ENCODE data around the gene OR1G1. TPM values are rescaled to one million over a fixed set of nuclear protein-coding genes. Genes with fewer than 3 reads are reported as not detected.
"Not testable (repeated sequence)": the region's sequence is repeated elsewhere in the genome, so short reads cannot be mapped to it uniquely, and the experiment has no call there.

The OR1G1 gene
- not detected in 2 replicates for total RNA-seq

DNA sequence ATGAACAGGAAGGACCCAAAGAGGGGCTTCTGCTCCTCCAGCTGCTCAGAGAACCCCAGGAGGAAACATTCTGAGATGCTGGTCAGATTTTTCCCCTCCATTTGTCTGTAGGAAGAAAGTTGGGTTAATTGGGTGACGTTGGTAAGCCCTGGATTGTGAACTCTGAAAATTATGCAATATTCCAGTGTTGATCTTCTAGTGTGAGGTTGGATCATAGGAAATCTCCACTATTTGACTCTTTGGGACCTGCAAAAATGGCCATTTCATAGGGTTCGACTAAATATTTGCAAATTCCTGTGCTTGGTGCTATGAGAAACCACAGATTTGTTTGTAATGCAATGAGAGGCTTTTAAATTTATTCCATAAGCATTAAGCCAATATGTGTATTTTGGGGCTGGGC is at the start of gene OR1G1:
TSS of gene OR1G1 (minus strand) at position 101 of the 400 bp plus-strand sequence. CDS start at position 101, 0 bp downstream.
- no peak for DNase-seq (ENCODE audit: low read depth)
- TF ChIP-seq, protein P1, sequence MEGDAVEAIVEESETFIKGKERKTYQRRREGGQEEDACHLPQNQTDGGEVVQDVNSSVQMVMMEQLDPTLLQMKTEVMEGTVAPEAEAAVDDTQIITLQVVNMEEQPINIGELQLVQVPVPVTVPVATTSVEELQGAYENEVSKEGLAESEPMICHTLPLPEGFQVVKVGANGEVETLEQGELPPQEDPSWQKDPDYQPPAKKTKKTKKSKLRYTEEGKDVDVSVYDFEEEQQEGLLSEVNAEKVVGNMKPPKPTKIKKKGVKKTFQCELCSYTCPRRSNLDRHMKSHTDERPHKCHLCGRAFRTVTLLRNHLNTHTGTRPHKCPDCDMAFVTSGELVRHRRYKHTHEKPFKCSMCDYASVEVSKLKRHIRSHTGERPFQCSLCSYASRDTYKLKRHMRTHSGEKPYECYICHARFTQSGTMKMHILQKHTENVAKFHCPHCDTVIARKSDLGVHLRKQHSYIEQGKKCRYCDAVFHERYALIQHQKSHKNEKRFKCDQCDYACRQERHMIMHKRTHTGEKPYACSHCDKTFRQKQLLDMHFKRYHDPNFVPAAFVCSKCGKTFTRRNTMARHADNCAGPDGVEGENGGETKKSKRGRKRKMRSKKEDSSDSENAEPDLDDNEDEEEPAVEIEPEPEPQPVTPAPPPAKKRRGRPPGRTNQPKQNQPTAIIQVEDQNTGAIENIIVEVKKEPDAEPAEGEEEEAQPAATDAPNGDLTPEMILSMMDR (IDR thresholded peaks at IDR 0.05; ENCODE audit: insufficient read depth, low read depth, low read length), result no peak
- H3K4me3 ChIP-seq (ENCODE audit: low read depth, low read length), result no peak within 1 kb of the TSS

- H3K4me3 ChIP-seq (ENCODE audit: low read depth, low read length), result no peak overlapping the region
- TF ChIP-seq, protein P1 (IDR thresholded peaks at IDR 0.05; ENCODE audit: insufficient read depth, low read depth, low read length), result no peak
- DNase-seq (ENCODE audit: low read depth), result no peak
Observed at GRCh38 chr17:3167574-3167973, 40.2 kb upstream of the OR1G1 start.

DNA sequence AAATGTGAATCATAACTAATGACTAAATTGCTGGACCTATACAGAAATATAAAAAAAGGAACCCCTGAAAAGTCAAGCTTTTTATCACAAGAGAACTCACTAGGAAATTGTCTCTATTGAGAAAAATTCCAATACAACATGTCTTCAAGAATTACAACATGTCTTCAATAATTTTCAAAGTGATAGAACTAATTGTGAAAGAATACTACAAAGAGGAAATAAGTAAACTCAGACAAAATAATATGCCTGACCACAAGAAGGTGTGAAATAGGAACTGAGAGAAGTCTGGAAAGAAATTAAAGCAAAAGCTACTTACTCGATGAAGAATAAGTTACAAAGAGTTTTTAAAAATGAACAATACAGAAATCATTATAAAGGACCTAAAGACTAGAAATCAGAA is 29.9 kb upstream of the OR1G1 start:
- TF ChIP-seq, protein P1 (IDR thresholded peaks at IDR 0.05; ENCODE audit: insufficient read depth, low read depth, low read length), result no peak
- no peak overlapping the region for H3K4me3 ChIP-seq (ENCODE audit: low read depth, low read length)
- DNase-seq (ENCODE audit: low read depth), result no peak

DNA sequence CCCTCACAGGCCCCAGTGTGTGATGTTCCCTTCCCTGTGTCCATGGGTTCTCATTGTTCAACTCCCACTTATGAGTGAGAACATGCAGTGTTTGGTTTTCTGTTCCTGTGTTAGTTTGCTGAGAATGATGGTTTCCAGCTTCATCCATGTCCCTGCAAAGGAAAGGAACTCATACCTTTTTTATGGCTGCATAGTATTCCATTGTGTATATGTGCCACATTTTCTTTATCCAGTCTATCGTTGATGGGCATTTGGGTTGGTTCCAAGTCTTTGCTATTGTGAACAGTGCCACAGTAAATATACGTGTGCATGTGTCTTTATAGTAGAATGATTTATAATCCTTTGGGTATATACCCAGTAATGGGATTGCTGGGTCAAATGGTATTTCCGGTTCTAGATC is 10.1 kb upstream of the OR1G1 start:
- H3K4me3 ChIP-seq (ENCODE audit: low read depth, low read length); DNase-seq (ENCODE audit: low read depth): not testable (repeated sequence)

GRCh38 chr17:3104322-3104721 is 23.0 kb downstream of the OR1G1 start, which contains the start of gene OR1D2:
Gene OR1D2 (minus strand): TSS chr17:3104422. CDS start chr17:3092996, 11,426 bp downstream.
- DNase-seq (ENCODE audit: low read depth), result no peak
- TF ChIP-seq, protein P1 (IDR thresholded peaks at IDR 0.05; ENCODE audit: insufficient read depth, low read depth, low read length), result no peak
- H3K4me3 ChIP-seq (ENCODE audit: low read depth, low read length), result no peak within 1 kb of the TSS

Other genes starting within 250 kb of the OR1G1 start
- gene OR1D5, start 63.9 kb downstream of the OR1G1 start, total RNA-seq, result not detected in 2 replicates
- gene OR1D2, start 23.1 kb downstream of the OR1G1 start, total RNA-seq, result not detected in 2 replicates
- not detected in 2 replicates for gene OR1A2, start 70.0 kb upstream of the OR1G1 start, total RNA-seq
- not detected in 2 replicates for gene OR1A1, start 80.1 kb upstream of the OR1G1 start, total RNA-seq
- gene OR3A1, start 170.8 kb upstream of the OR1G1 start, total RNA-seq, result 0.32 and 0.43 TPM in 2 replicates